Stomach (tissue), 9 donors: Measurements from ENCODE around the gene KRTAP10-2. TPM values are rescaled to one million over a fixed set of nuclear protein-coding genes. Genes with fewer than 3 reads are reported as not detected.
"Not testable (repeated sequence)": the region's sequence is repeated elsewhere in the genome, so short reads cannot be mapped to it uniquely, and the experiment has no call there.

ENCODE experiments used
- DNase-seq, 2 donors: peaks; one replicate each; pipeline versions ENCODE4 v3.0.0 to v3.0.0-alpha.2; 2013 to 2019
- H3K27ac ChIP-seq, 5 donors: fragments of 200-600 bp in 4 of 5; sonication (generic) in 4 of 5; one replicate each; pipeline ENCODE4 v1.5.1; 2013 to 2019; ENCODE audit warnings: mild to moderate bottlenecking in 1 of 5, moderate library complexity in 1 of 5
- H3K27me3 ChIP-seq, 3 donors: fragments of 200-600 bp; sonication (generic); one replicate each; pipeline ENCODE4 v1.5.1; 2017 to 2019; ENCODE audit warnings: mixed run types in 1 of 3
- H3K36me3 ChIP-seq, 4 donors: fragments of 200-600 bp; sonication (generic); 1 replicate in 3 of 4; 2 replicates in 1 of 4; pipeline ENCODE4 v1.5.1; 2016 to 2019
- H3K4me1 ChIP-seq, 4 donors: fragments of 200-600 bp; sonication (generic); one replicate each; pipeline ENCODE4 v1.5.1; 2016 to 2019
- H3K4me3 ChIP-seq, 4 donors: fragments of 200-600 bp; sonication (generic) in 3 of 4; one replicate each; pipeline ENCODE4 v1.5.1; 2016 to 2019; ENCODE audit warnings: mild to moderate bottlenecking in 1 of 4
- H3K9me3 ChIP-seq, 4 donors: fragments of 200-600 bp; sonication (generic); one replicate each; pipeline ENCODE4 v1.5.1; 2016 to 2019
- EP300 ChIP-seq: sonication (generic); formaldehyde crosslinking; IDR thresholded peaks from one replicate; pipeline ENCODE4 v1.6.1; 2017; ENCODE audit warnings: antibody characterized with exemption
- POLR2A ChIP-seq, 4 donors: fragments of 450-650 bp; IDR thresholded peaks; one replicate each; pipeline ENCODE4 v1.6.1; 2016; ENCODE audit warnings: antibody characterized with exemption in 4 of 4, control low read depth in 2 of 4, mild to moderate bottlenecking in 1 of 4, moderate library complexity in 1 of 4
- POLR2AphosphoS5 ChIP-seq, 3 donors: sonication (generic); formaldehyde crosslinking; IDR thresholded peaks; one replicate each; pipeline ENCODE4 v1.6.1; 2016; ENCODE audit warnings: antibody characterized with exemption in 3 of 3
- WGBS, 5 donors: extraction: QIAGEN DNeasy Blood & Tissue Kit in 3 of 5; methylation state at CpG; one replicate each; pipeline versions ENCODE4 v1.1.5 to v1.1.7; 2013 to 2018; 5-methylcytosine and 5-hydroxymethylcytosine counted together
- intact Hi-C: fragments of 100-400 bp; cut with DNase I; formaldehyde crosslinking; loops from one replicate; pipeline ENCODE4 v1.15.1; 2023; ENCODE audit warnings: low total_unique reads
- polyA plus RNA-seq, 3 donors: library from polyadenylated mRNA; stranded (reverse); fragments of 200-250 nt; gene quantifications; one replicate each; pipeline ENCODE4 v1.2.3, GENCODE V29; 2013
- total RNA-seq, 5 donors: library from RNA; depleted of rRNA; stranded (reverse); fragments of >200 nt; gene quantifications; one replicate each; pipeline versions ENCODE4 v1.1.0 to v1.2.3, GENCODE V29; 2014 to 2016
- TF ChIP-seq, protein P1 (sequence below), 7 experiments: fragments of 450-650 bp in 4 of 7; fragments of 200-600 bp in 3 of 7; sonication (generic) in 3 of 7; IDR thresholded peaks; one replicate each; pipeline ENCODE4 v1.5.1; 2016 to 2019; ENCODE audit warnings: antibody characterized with exemption in 7 of 7, control low read depth in 2 of 7, mild to moderate bottlenecking in 1 of 7
- donor health status: healthy with polysubstance abuse.
- donor health status: Bipolar disorder and iron deficiency.
- donor health status: healthy.

The KRTAP10-2 gene
- total and polyA plus RNA-seq, 8 donors: not detected

- no peaks in the 10 kb centered on the region for H3K4me1 ChIP-seq
- no peaks in the 10 kb centered on the region for H3K36me3 ChIP-seq
- DNase-seq: no peak
- WGBS, 5 donors: 33 to 55% (median 38%) methylated on average over 20 of the region's 20 CpGs
- intact Hi-C loops: no loop called here
- H3K27ac ChIP-seq: no peak overlapping the region
- TF ChIP-seq POLR2AphosphoS5 (IDR thresholded peaks at IDR 0.05) (no peak), EP300 (no peak), POLR2A (IDR thresholded peaks at IDR 0.05) (no peak)
- TF ChIP-seq, protein P1, sequence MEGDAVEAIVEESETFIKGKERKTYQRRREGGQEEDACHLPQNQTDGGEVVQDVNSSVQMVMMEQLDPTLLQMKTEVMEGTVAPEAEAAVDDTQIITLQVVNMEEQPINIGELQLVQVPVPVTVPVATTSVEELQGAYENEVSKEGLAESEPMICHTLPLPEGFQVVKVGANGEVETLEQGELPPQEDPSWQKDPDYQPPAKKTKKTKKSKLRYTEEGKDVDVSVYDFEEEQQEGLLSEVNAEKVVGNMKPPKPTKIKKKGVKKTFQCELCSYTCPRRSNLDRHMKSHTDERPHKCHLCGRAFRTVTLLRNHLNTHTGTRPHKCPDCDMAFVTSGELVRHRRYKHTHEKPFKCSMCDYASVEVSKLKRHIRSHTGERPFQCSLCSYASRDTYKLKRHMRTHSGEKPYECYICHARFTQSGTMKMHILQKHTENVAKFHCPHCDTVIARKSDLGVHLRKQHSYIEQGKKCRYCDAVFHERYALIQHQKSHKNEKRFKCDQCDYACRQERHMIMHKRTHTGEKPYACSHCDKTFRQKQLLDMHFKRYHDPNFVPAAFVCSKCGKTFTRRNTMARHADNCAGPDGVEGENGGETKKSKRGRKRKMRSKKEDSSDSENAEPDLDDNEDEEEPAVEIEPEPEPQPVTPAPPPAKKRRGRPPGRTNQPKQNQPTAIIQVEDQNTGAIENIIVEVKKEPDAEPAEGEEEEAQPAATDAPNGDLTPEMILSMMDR (IDR thresholded peaks at IDR 0.05): no peak
- no peak overlapping the region for H3K4me3 ChIP-seq
- H3K27me3 ChIP-seq: peaks cover 0 to 52% (median 3%) of the 10 kb centered on the region in 3 donors
- H3K9me3 ChIP-seq: peaks cover 0 to 11% (median 1%) of the 10 kb centered on the region in 4 donors
Observed at GRCh38 chr21:44593598-44594405, 42.5 kb upstream of the KRTAP10-2 start.

GRCh38 chr21:44592446-44593311 is 41.4 kb upstream of the KRTAP10-2 start, which contains the start of gene KRTAP10-6:
Gene KRTAP10-6, minus strand, starts transcription at chr21:44592505. Its CDS starts 21 bp downstream, at chr21:44592484.
- WGBS, 5 donors: 62 to 73% (median 68%) methylated on average over 12 to 33 of the region's 33 CpGs
- Histone ChIP-seq H3K27me3 (peaks cover 0 to 49% (median 3%) of the 10 kb centered on the region in 3 donors), H3K36me3 (no peaks in the 10 kb centered on the region), H3K4me1 (no peaks in the 10 kb centered on the region), H3K4me3 (no peak within 1 kb of the TSS), H3K9me3 (peaks cover 0 to under 1% (median 0%) of the 10 kb centered on the region in 4 donors), H3K27ac (no peak within 1 kb of the TSS)
- no peak for DNase-seq
- intact Hi-C loops: no loop called here
- TF ChIP-seq POLR2A (IDR thresholded peaks at IDR 0.05): no peak
- no peak for TF ChIP-seq POLR2AphosphoS5 (IDR thresholded peaks at IDR 0.05)
- TF ChIP-seq, protein P1 (IDR thresholded peaks at IDR 0.05): no peak
- TF ChIP-seq EP300: no peak

- H3K9me3 ChIP-seq, H3K36me3 ChIP-seq, DNase-seq, H3K4me3 ChIP-seq, H3K27ac ChIP-seq, intact Hi-C loops, H3K4me1 ChIP-seq: not testable (repeated sequence)
- 10 to 43% (median 26%) methylated on average over 2 to 4 of the region's 4 CpGs for WGBS, 5 donors
- peaks cover 0 to 49% (median 3%) of the 10 kb centered on the region in 3 donors for H3K27me3 ChIP-seq
Observed at GRCh38 chr21:44591801-44592130, 40.5 kb upstream of the KRTAP10-2 start.

- H3K27me3 ChIP-seq: peaks cover 0 to 50% (median 5%) of the 10 kb centered on the region in 3 donors
- intact Hi-C loops, H3K4me3 ChIP-seq, DNase-seq, H3K9me3 ChIP-seq, H3K36me3 ChIP-seq, H3K4me1 ChIP-seq, H3K27ac ChIP-seq: not testable (repeated sequence)
- 53 to 64% (median 62%) methylated on average over 15 to 18 of the region's 19 CpGs for WGBS, 5 donors
Observed at GRCh38 chr21:44590897-44591800, 39.8 kb upstream of the KRTAP10-2 start.

GRCh38 chr21:44590311-44590721 is 39.0 kb upstream of the KRTAP10-2 start:
- Histone ChIP-seq H3K27ac (no peak overlapping the region), H3K27me3 (peaks cover 0 to 56% (median 10%) of the 10 kb centered on the region in 3 donors), H3K4me3 (no peak overlapping the region), H3K9me3 (peaks cover 0 to 7% (median 0%) of the 10 kb centered on the region in 4 donors), H3K4me1 (no peaks in the 10 kb centered on the region), H3K36me3 (no peaks in the 10 kb centered on the region)
- TF ChIP-seq EP300: no peak
- TF ChIP-seq, protein P1 (IDR thresholded peaks at IDR 0.05): no peak
- TF ChIP-seq POLR2AphosphoS5 (IDR thresholded peaks at IDR 0.05): no peak
- no peak for TF ChIP-seq POLR2A (IDR thresholded peaks at IDR 0.05)
- DNase-seq: no peak
- 75 to 87% (median 76%) methylated on average over 10 of the region's 10 CpGs for WGBS, 5 donors
- intact Hi-C loops: no loop called here
